ENCODE results near the gene GMDS.

The GMDS gene

GRCh38 chr6:1800845-1801244 lies 444.6 kb downstream of the GMDS start:
- Histone ChIP-seq H3K9me2 (replicated peaks; ENCODE audit: insufficient read depth, low read length) (no peaks in the 10 kb centered on the region), H3K9ac (ENCODE audit: low read length) (no peak overlapping the region), H3F3A (ENCODE audit: insufficient read depth, low read length) (peaks cover 17% of the 10 kb centered on the region), H3K4me3 (ENCODE audit: low read length) (no peak overlapping the region), H3K27me3 (replicated peaks; ENCODE audit: insufficient read depth, low read length) (no peaks in the 10 kb centered on the region), H3K4me2 (ENCODE audit: low read depth, low read length) (no peak overlapping the region), H3K27ac (ENCODE audit: low read length) (no peak overlapping the region), H3K4me1 (ENCODE audit: low read length) (peaks cover 25% of the 10 kb centered on the region), H3K36me3 (replicated peaks; ENCODE audit: insufficient read depth, low read length) (no peaks in the 10 kb centered on the region), H3K9me3 (replicated peaks; ENCODE audit: insufficient read depth, low read length) (no peaks in the 10 kb centered on the region), H3K79me2 (ENCODE audit: low read length) (no peaks in the 10 kb centered on the region), H2AFZ (ENCODE audit: low read length) (no peak overlapping the region), H4K20me1 (ENCODE audit: insufficient read depth, low read length) (no peaks in the 10 kb centered on the region)
- TF ChIP-seq EZH2 (optimal IDR thresholded peaks at IDR 0.05; ENCODE audit: low read depth, low read length) (no peak), EZH2phosphoT487 (IDR thresholded peaks at IDR 0.05; ENCODE audit: low read length) (no peak), CTCF (IDR thresholded peaks at IDR 0.05; ENCODE audit: low read length) (no peak)
- no peak for DNase-seq

GRCh38 chr6:1798965-1799325 lies 446.5 kb downstream of the GMDS start:
- Histone ChIP-seq H3K9ac (ENCODE audit: low read length) (no peak overlapping the region), H2AFZ (ENCODE audit: low read length) (no peak overlapping the region), H3F3A (ENCODE audit: insufficient read depth, low read length) (peaks cover 17% of the 10 kb centered on the region), H3K79me2 (ENCODE audit: low read length) (no peaks in the 10 kb centered on the region), H3K9me2 (replicated peaks; ENCODE audit: insufficient read depth, low read length) (no peaks in the 10 kb centered on the region), H3K9me3 (replicated peaks; ENCODE audit: insufficient read depth, low read length) (no peaks in the 10 kb centered on the region), H3K4me2 (ENCODE audit: low read depth, low read length) (no peak overlapping the region), H3K36me3 (replicated peaks; ENCODE audit: insufficient read depth, low read length) (no peaks in the 10 kb centered on the region), H3K27me3 (replicated peaks; ENCODE audit: insufficient read depth, low read length) (no peaks in the 10 kb centered on the region), H3K4me3 (ENCODE audit: low read length) (no peak overlapping the region), H4K20me1 (ENCODE audit: insufficient read depth, low read length) (no peaks in the 10 kb centered on the region), H3K27ac (ENCODE audit: low read length) (no peak overlapping the region), H3K4me1 (ENCODE audit: low read length) (peaks cover 27% of the 10 kb centered on the region)
- TF ChIP-seq EZH2 (optimal IDR thresholded peaks at IDR 0.05; ENCODE audit: low read depth, low read length), result no peak
- TF ChIP-seq CTCF (IDR thresholded peaks at IDR 0.05; ENCODE audit: low read length), result no peak
- TF ChIP-seq EZH2phosphoT487 (IDR thresholded peaks at IDR 0.05; ENCODE audit: low read length), result no peak
- no peak for DNase-seq

GRCh38 chr6:1798303-1798964 lies 447.0 kb downstream of the GMDS start:
- H3K9me3 ChIP-seq (replicated peaks; ENCODE audit: insufficient read depth, low read length), result no peaks in the 10 kb centered on the region
- no peaks in the 10 kb centered on the region for H4K20me1 ChIP-seq (ENCODE audit: insufficient read depth, low read length)
- peaks cover 27% of the 10 kb centered on the region for H3K4me1 ChIP-seq (ENCODE audit: low read length)
- DNase-seq, result no peak
- H3K9me2 ChIP-seq (replicated peaks; ENCODE audit: insufficient read depth, low read length), result no peaks in the 10 kb centered on the region
- no peak overlapping the region for H3K9ac ChIP-seq (ENCODE audit: low read length)
- H3K27me3 ChIP-seq (replicated peaks; ENCODE audit: insufficient read depth, low read length), result no peaks in the 10 kb centered on the region
- H3K79me2 ChIP-seq (ENCODE audit: low read length), result no peaks in the 10 kb centered on the region
- H3K4me2 ChIP-seq (ENCODE audit: low read depth, low read length), result peak overlapping the region; percentile 81; the same call in 1 of the 2 replicates
- H3K27ac ChIP-seq (ENCODE audit: low read length), result peak overlapping the region; percentile 81; the same call in 1 of the 2 replicates
- TF ChIP-seq EZH2 (optimal IDR thresholded peaks at IDR 0.05; ENCODE audit: low read depth, low read length), result no peak
- no peak for TF ChIP-seq EZH2phosphoT487 (IDR thresholded peaks at IDR 0.05; ENCODE audit: low read length)
- no peak for TF ChIP-seq CTCF (IDR thresholded peaks at IDR 0.05; ENCODE audit: low read length)
- H3F3A ChIP-seq (ENCODE audit: insufficient read depth, low read length), result peaks cover 17% of the 10 kb centered on the region
- H3K4me3 ChIP-seq (ENCODE audit: low read length), result no peak overlapping the region
- H3K36me3 ChIP-seq (replicated peaks; ENCODE audit: insufficient read depth, low read length), result no peaks in the 10 kb centered on the region
- H2AFZ ChIP-seq (ENCODE audit: low read length), result no peak overlapping the region
